Activated naive CD4-positive, alpha-beta T cell treated with Interleukin-2 at 50 U/mL for 16 hours (primary cell): ENCODE data around the gene TGM4.
"Not testable (repeated sequence)": the region's sequence is repeated elsewhere in the genome, so short reads cannot be mapped to it uniquely, and the experiment has no call there.

Source experiments
- DNase-seq: peaks from one replicate; pipeline ENCODE4 v3.0.0-alpha.2; 2020

Gene TGM4

GRCh38 chr3:44918087-44918486, 43.7 kb downstream of the TGM4 start:
- DNase-seq, result no peak

- no peak for DNase-seq
These were observed 44.2 kb downstream of the TGM4 start for GRCh38 chr3:44918581-44918980.

- no peak for DNase-seq
These were observed 45.7 kb downstream of the TGM4 start for GRCh38 chr3:44920081-44920480.

- no peak for DNase-seq
These were observed 49.4 kb downstream of the TGM4 start for GRCh38 chr3:44923632-44924456.

DNA sequence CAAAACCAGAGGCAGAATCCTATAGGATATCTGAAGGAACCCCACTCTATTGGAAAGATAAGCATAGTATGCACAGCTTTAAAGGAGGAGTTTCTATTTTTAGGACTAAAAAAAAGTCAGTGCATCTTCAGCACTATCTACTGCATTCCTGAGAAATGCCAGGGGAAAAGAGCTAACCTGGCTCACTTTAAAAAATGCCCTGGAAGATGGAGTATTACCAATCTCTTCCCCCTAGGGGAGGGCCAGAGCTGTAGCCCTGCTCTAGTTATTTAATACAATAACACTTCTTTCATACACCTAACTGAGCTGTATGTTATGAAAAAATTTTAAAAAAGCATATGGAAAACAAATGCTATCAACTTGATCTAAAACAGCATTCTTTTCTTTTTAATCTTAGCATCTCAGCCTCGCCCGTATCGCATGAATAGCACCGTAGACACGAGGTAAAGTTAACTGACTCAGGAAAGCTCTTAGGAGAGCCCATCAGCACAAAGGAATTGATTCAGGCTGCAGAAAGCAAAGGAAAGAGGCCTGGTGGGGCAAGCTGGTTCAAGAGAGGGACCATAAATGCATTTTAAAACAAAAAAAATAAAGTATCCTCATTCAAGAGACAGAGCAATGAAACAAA, 50.2 kb downstream of the TGM4 start:
- DNase-seq, result no peak

DNA sequence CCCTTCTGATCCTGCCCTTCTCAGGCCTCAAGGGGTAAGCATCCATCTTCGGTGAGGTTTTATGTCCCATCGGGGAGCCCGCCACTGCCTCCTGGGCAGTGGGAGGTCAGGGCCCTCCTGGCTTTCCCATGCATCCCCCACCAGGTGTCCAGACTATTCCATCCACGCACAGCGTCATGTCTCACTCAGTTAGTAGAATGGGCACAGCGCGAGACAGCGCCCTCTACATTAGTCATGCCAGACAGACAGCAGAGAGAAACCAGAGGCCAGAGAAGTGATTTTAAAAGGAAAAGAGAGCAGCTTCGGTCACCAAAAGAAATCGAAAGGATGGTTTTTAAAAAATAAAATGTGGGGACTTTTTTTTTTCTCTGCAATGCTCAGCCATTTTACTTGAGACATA, 51.8 kb downstream of the TGM4 start:
- no peak for DNase-seq

DNA sequence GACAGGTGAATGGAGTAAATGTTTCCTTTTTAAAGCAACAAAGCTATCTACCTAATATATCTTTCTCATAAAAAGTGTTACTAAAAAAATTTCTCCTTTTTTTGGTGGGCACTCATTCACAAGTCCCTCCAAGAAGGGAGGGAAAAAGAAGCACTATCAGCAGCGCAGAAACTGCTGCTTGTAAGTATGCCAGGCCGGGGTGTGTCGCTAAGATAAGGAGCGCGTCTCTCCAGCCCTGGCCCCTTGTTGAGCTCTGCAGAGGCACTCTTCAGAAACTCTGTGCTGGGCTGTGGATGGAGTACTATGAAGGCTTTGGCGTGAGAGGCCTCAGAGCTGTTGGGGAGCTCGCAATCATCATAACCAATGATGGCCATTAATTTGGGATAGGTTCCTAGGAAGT, 52.5 kb downstream of the TGM4 start:
- no peak for DNase-seq

DNA sequence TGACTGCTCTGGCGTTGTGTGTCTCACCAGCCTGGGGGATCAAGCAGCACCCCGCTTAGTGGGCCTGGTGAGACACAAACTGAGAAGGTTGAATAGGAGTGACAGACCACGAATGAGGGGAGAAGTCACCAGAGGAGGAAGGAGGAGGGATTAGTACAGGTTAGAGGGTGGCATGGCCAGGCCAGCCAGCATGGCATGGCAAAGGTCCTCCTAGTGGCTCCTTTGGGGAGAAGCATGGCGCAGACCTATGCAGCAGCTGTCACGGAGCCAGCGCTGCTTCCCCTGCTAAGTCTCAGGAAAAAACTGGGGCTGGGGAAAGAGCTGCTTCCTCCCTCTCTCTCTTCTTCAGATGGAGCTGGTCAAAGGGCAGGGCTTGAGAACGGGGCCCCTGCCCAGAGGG, 53.0 kb downstream of the TGM4 start:
- no peak for DNase-seq

DNA sequence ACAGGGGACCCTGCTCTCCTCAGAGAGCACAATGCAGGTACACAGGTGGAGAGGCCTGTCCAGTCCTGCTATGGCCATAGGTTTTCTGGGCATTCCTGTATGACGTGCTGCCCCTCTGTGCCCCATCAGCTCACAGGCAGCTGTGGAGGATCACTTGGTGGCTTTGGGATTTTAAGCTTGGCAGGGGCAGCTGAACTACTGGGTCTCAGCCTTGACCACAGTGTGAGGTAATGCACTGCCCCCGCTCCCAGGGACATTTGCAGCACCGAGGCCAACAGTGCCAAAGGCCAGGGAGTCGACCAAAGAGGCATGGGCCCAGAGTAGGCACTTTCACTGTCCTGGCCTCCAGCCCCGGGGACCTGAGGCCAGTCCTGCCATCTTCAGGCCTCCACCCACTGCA, 55.4 kb downstream of the TGM4 start:
- no peak for DNase-seq

DNA sequence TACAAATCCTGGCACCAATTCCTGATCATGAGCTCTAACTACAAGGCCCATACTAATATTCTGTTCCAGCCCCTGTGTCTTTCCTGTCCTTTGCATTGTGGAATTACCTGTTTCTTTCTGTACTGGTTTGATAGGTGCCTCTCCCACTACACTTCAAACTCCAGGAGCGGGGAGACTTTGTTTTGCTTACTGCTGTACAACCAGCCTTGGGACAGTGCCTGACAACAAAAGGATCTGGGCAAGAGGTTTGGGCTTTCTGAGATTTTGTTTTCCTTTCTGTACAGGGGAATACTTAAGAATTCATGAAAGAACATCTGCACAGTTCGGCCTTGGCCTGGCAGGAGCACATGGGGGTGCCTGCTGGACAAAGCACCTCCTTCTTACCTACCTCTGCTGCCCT, 56.5 kb downstream of the TGM4 start:
- DNase-seq, result no peak

DNA sequence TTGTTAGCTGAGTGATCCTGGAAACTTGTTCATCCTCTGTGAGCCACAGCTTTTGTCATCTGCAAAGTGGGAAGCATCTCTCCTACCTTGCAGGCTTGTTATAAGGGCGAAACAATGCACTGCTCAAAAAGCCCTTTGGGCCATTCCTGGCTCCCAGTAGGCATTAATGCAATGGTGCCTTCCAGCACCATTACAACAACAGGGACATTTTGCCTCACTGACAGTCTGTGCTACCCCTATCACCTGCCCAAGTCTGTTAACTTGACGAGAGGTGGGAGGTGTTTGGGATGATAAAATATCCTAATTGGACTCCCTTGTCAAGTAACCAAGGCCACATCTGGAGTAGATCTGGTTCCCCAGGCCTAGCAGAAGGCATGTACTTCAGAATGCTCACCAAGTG, 57.4 kb downstream of the TGM4 start:
- no peak for DNase-seq

DNA sequence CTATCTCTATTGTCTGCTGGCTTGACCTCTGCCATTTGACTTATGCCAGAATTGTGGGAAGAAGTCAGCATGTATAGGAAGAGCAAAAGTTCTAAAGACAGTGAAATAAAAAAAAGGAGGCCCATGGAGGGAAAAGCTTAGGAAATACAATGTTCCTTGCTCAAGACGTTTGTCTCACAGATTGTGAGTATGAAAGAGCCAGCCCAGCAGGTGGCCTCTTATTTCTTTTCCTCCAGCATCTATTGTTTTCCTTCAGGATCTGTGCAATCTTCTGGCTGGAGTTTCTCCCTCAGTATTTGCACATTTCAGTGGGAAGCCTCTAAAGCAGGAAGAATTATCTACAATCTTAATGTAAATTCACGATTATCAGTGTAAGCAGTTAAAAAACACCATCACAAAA, 57.9 kb downstream of the TGM4 start:
- no peak for DNase-seq

DNA sequence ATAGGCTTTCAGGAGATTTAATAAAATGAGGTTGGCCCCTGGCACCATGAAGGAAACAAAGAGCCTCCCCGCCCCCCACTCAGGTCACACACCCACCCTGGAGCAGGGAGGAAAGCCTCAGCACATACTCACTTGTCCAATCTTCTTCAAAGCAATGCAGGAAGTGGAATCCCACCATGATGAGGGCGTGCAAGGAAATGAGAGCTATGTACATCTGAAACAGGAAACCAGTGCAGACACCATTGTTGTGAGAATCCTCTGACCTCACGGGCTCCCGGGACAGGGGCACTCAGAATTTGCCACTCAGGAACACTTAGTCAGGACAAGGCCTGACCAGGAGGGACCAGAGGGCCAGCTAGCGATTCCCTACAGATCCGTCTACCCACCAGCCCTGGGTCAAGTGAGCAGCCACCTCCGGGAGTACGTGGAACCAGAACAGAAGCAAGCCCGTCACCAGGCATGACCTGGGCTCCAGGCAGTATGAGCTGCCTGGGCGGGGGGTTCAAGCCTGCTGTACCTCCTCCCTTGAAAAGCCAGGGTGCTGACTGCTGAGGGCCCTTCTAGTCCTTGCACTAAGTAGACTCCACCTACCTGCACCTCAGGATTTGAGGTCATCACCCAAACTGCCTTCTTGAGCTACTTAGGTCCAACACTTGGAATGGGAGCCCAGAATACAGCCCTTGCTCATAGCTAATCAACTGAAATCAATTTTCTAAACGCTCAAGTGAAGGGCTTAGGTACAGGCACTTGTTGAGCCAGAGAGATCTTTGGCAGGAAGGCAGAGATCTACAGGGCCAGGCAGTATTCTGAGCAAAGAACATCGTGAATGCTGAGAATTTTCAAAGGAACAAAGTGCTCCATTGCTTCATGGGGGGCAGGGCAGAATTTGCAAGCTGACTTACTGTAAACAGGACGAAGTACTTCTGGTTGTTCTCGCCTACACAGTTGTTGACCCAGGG, 58.9 kb downstream of the TGM4 start:
- no peak for DNase-seq

GRCh38 chr3:44939581-44940036, 65.2 kb downstream of the TGM4 start:
- DNase-seq, result no peak

DNA sequence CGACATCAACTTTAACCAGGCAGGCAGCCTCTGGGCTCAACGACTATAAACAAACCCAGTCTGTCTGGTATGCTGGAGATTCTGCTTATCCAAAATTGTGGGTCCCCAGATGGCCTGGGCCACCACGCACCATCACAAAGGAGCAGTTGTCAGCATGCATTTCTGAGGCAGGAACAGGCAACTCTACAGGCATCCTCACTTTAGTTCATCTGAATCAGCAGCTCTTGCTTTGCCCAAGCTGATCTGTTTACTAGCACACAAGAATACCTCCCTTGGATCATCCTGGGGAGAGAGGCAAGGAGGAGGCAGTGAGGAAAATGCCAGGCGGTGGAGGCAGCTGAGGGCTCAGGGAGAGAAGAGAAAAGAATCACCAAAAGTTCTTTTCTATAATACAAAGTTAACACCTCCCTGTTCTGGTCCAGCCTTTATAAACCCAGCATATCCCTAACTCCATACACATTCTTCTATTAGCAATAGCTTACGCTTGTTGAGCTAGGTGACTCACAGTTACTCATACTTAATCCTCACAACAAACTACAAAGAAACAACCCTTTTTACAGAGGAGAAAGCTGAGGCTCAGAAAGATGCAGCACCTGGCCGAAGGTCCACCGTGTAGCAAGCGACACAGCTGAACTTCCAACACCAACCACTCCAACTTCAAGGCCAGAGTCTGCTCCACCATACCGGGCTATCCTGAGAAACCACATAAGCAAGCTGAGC, 68.0 kb downstream of the TGM4 start:
- no peak for DNase-seq

- DNase-seq, result no peak
These were observed 73.8 kb downstream of the TGM4 start for GRCh38 chr3:44948239-44948638.

DNA sequence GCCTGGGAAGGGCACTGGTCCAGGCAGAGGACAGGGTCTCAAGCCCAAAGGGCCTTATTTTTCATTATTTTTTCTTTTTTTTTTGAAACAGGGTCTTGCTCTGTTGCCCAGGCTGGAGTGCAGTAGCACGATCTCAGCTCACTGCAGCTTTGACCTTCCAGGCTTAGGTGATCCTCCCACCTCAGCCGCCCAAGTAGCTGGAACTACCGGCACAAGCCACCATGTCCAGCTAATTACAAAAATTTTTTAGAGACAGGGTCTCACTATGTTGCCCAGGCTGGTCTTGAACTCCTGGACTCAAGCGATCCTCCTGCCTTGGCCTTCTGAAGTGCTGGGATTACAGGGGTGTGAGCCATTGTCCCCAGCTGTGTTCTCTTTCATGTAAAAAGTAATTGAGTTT, 75.4 kb downstream of the TGM4 start:
- not testable (repeated sequence) for DNase-seq

DNA sequence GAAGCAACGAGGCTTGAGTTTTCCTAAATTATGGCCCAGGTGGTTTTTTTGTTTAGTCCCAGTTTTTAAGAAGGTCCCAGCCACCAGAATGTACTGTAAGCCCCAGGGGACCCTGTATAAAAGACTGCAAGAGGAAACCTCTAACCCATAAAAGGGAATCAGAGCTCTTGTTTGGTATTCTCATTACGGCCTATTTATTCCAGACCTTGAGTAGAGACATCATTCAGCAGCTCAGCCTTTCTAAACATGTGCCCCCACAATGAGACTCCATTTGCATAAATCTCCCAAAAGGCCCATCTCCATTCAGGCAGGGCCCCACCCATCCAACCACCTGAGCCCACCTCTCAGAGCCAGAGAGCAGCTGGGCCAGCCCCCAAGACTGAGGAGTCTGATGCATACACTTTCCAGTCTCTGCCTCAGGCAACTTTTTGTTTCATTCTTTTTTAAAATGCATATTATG, 75.9 kb downstream of the TGM4 start:
- no peak for DNase-seq

DNA sequence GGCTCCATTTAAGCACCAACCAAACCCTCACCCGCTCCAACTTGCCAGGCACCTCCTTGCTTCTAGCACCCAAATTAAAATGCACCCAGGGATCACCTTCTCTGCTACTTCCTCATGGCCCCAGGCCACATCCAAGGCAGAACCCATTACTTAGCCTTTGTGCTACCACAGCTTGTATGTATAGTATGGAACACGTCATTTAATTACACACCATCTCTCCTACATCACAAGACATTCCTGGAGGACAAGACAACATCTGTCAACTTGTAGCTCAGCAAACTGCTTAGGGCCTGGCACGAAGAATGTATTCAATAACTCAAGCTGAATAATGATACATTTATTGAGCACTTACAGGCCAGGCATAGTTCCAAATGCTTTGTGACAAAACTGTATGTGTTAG, 78.3 kb downstream of the TGM4 start:
- no peak for DNase-seq

- DNase-seq, result no peak
These were observed 79.9 kb downstream of the TGM4 start for GRCh38 chr3:44954304-44954703.

DNA sequence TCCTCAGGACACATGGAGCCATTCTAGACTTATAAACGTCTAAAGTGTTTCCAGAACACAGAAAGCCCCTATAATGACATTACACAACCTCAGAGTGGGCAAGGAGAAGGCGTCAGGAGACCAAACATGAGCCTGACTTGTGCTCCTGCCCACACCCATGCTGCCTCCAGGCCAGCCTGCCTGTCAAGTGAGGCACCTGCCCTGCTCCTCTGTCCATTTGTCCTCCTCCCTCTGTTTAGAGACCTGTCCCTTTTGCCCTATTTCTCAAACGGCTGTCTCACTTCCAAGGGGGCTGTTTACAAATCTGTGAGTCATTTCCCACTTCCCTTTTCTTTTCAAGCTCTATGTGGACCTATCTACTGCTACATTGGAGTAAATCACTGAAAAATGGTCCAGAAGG, 80.6 kb downstream of the TGM4 start:
- no peak for DNase-seq

GRCh38 chr3:44955917-44956316, 81.5 kb downstream of the TGM4 start:
- DNase-seq, result no peak

DNA sequence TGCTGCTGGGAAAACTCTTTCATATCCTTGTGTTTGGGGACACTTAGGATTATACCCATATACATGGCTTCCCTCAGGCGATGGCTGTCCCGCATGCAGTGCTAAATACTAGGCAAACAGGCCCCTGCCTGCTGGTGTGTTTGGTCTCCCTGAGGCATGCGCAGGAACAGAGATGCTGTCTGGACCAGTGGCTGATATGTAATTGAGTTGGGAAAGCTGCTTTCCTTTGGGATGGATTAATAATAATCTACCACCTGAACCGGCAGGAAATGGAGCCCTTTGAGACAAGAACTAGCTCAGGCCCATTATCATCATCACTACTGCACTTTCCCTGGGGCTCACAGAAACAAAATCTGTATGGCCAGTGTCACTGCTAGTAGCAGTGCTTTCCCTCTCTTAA, 83.6 kb downstream of the TGM4 start:
- no peak for DNase-seq
